Effector CD8-positive, alpha-beta T cell (primary cell): Measurements from ENCODE around the gene SPRYD3.
A peak's percentile ranks its signal among the peaks of the same experiment; 100 is the strongest.
"Not testable (repeated sequence)": the region's sequence is repeated elsewhere in the genome, so short reads cannot be mapped to it uniquely, and the experiment has no call there.

Source experiments
- DNase-seq: peaks from one replicate; lab custom pipeline; 2025; lab: John Stamatoyannopoulos, UW

The SPRYD3 gene

GRCh38 chr12:53101931-53102781, 23.0 kb upstream of the SPRYD3 start:
- DNase-seq = no peak

GRCh38 chr12:53101266-53101665, 22.1 kb upstream of the SPRYD3 start:
- no peak for DNase-seq

- DNase-seq = no peak
These were observed 21.4 kb upstream of the SPRYD3 start for GRCh38 chr12:53100466-53101151.

GRCh38 chr12:53099071-53099882, 20.1 kb upstream of the SPRYD3 start:
- DNase-seq = peak; percentile 80

GRCh38 chr12:53098354-53098981, 19.3 kb upstream of the SPRYD3 start:
- DNase-seq = no peak

- peak; percentile 42 for DNase-seq
These were observed 18.6 kb upstream of the SPRYD3 start, which contains the start of gene IGFBP6 for GRCh38 chr12:53097564-53098353. Gene IGFBP6 (plus strand): TSS chr12:53097667. CDS start chr12:53097718, 51 bp downstream.

GRCh38 chr12:53097207-53097563, 18.0 kb upstream of the SPRYD3 start:
- DNase-seq = no peak

- DNase-seq = no peak
These were observed 17.6 kb upstream of the SPRYD3 start for GRCh38 chr12:53096759-53097158.

GRCh38 chr12:53096089-53096741, 17.0 kb upstream of the SPRYD3 start:
- no peak for DNase-seq

GRCh38 chr12:53095596-53095895, 16.4 kb upstream of the SPRYD3 start:
- DNase-seq = not testable (repeated sequence)

GRCh38 chr12:53094796-53095595, 15.8 kb upstream of the SPRYD3 start:
- DNase-seq = not testable (repeated sequence)

GRCh38 chr12:53094394-53094787, 15.2 kb upstream of the SPRYD3 start:
- DNase-seq = no peak

- no peak for DNase-seq
These were observed 14.7 kb upstream of the SPRYD3 start for GRCh38 chr12:53093777-53094393.

GRCh38 chr12:53091756-53092155, 12.6 kb upstream of the SPRYD3 start:
- no peak for DNase-seq

GRCh38 chr12:53090554-53090953, 11.4 kb upstream of the SPRYD3 start:
- DNase-seq = no peak

- DNase-seq = no peak
These were observed 10.9 kb upstream of the SPRYD3 start for GRCh38 chr12:53090105-53090504.

GRCh38 chr12:53086361-53086760, 7.2 kb upstream of the SPRYD3 start:
- DNase-seq = no peak

GRCh38 chr12:53082637-53083175, 3.5 kb upstream of the SPRYD3 start:
- DNase-seq = no peak
